Activated CD4-positive, alpha-beta T cell treated with anti-CD3 and anti-CD28 coated beads, Interleukin-2, amount 10 ng/mL, durations not matched to agents 7 days and 5 days (primary cell): Measurements from ENCODE around the gene POLR1C. TPM values are rescaled to one million over a fixed set of nuclear protein-coding genes. Genes with fewer than 3 reads are reported as not detected.

Source experiments
- CTCF ChIA-PET: fragments of 350-600 bp; sonication (Branson Sonifier 250); formaldehyde crosslinking; loops from one replicate; lab custom pipeline; 2021; ENCODE audit warnings: antibody characterized with exemption; lab: Charles Lee
- POLR2A ChIA-PET: fragments of 350-600 bp; sonication (Branson Sonifier 250); formaldehyde crosslinking; loops from one replicate; lab custom pipeline; 2021; ENCODE audit warnings: antibody characterized with exemption; lab: Charles Lee
- DNase-seq: peaks from one replicate; pipeline ENCODE4 v3.0.0-alpha.2; 2020
- H3K27ac Mint-ChIP-seq: one replicate; pipeline ENCODE4 v1.8.0; 2021; ENCODE audit warnings: mild to moderate bottlenecking, moderate library complexity, mixed read lengths
- H3K27me3 Mint-ChIP-seq: one replicate; pipeline ENCODE4 v1.8.0; 2021; ENCODE audit warnings: mixed read lengths
- H3K36me3 Mint-ChIP-seq: one replicate; pipeline ENCODE4 v1.8.0; 2021; ENCODE audit warnings: low read depth, mixed read lengths
- H3K4me1 Mint-ChIP-seq: one replicate; pipeline ENCODE4 v1.8.0; 2021; ENCODE audit warnings: mixed read lengths
- H3K4me3 Mint-ChIP-seq: one replicate; pipeline ENCODE4 v1.8.0; 2021; ENCODE audit warnings: mild to moderate bottlenecking, moderate library complexity, mixed read lengths
- H3K9me3 Mint-ChIP-seq: one replicate; pipeline ENCODE4 v1.8.0; 2021; ENCODE audit warnings: mixed read lengths
- total RNA-seq, 2 experiments: library from RNA; stranded (reverse); gene quantifications; one replicate each; pipeline ENCODE4 v1.2.3, GENCODE V29; 2021

The POLR1C gene
- total RNA-seq, 2 experiments from 2014 or later, result 23.1 to 33.4 TPM

DNA sequence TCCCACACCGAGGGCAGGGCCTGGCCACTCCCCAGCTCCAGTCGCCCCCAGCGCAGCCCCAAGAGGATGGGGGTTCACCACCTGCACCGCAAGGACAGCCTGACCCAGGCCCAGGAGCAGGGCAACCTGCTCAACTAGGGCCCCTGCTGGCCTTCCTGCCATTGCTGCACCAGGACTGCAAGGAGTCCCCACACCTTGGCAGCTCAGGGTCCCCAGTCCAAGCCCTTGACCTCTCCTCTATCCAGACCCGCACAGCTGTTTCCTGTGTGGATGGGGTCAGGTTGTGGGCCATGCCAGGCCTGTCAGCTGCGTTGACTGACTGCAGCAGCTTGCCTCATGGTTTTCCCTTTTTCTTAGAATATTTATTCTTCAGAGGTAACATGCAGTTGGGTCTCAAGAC is 11.2 kb upstream of the POLR1C start:
- H3K27me3 Mint-ChIP-seq, result peaks cover 16% of the 10 kb centered on the region

GRCh38 chr6:43506171-43506570 is 10.7 kb upstream of the POLR1C start:
- ChIA-PET POLR2A (interaction anchor here (0.6 kb wide), 1 partner anchor 1707 kb away, joined by 3 read pairs; no protein-coding TSS in a partner anchor), CTCF (interaction anchor here (0.6 to 6.8 kb wide), 24 partner anchors 11 to 585 kb away, joined by 3 to 54 read pairs (median 4); partner anchors contain the start of genes CRIP3, DLK2, POLR1C and YIPF3)

More for the DNA sequence above, 11.2 kb upstream of the POLR1C start:
- no peak overlapping the region for H3K4me3 Mint-ChIP-seq
- H3K9me3 Mint-ChIP-seq, result no peaks in the 10 kb centered on the region
- peaks cover 10% of the 10 kb centered on the region for H3K36me3 Mint-ChIP-seq
- ChIA-PET CTCF (interaction anchor here (0.6 to 6.8 kb wide), 18 partner anchors 11 to 585 kb away, joined by 3 to 54 read pairs (median 4); partner anchors contain the start of genes CRIP3, DLK2, POLR1C and YIPF3), POLR2A (interaction anchor here (0.6 kb wide), 1 partner anchor 158 kb away, joined by 9 read pairs; no protein-coding TSS in a partner anchor)
- H3K27ac Mint-ChIP-seq, result no peak overlapping the region
- H3K4me1 Mint-ChIP-seq, result peaks cover 13% of the 10 kb centered on the region
- DNase-seq, result no peak

GRCh38 chr6:43506667-43507471 is 10.0 kb upstream of the POLR1C start:
- peaks cover 13% of the 10 kb centered on the region for H3K4me1 Mint-ChIP-seq
- H3K36me3 Mint-ChIP-seq, result peaks cover 15% of the 10 kb centered on the region
- CTCF ChIA-PET, result interaction anchor here (0.6 to 6.8 kb wide), 30 partner anchors 8 to 334 kb away, joined by 3 to 54 read pairs (median 4); partner anchors contain the start of genes CRIP3, DLK2, DNPH1 and POLR1C
- H3K27ac Mint-ChIP-seq, result no peak overlapping the region
- peak; percentile 83 for DNase-seq
- POLR2A ChIA-PET, result interaction anchor here (0.6 kb wide), 2 partner anchors 214 to 1708 kb away, joined by 3 read pairs; no protein-coding TSS in a partner anchor
- peaks cover 16% of the 10 kb centered on the region for H3K27me3 Mint-ChIP-seq
- H3K9me3 Mint-ChIP-seq, result no peaks in the 10 kb centered on the region
- no peak overlapping the region for H3K4me3 Mint-ChIP-seq

More at GRCh38 chr6:43506171-43506570, 10.7 kb upstream of the POLR1C start:
- Mint-ChIP-seq H3K27me3 (peaks cover 16% of the 10 kb centered on the region), H3K4me1 (peaks cover 13% of the 10 kb centered on the region), H3K36me3 (peaks cover 13% of the 10 kb centered on the region), H3K4me3 (no peak overlapping the region), H3K27ac (no peak overlapping the region), H3K9me3 (no peaks in the 10 kb centered on the region)
- DNase-seq, result no peak

GRCh38 chr6:43508481-43509141 is 8.3 kb upstream of the POLR1C start:
- POLR2A ChIA-PET, result no interaction called here
- no peaks in the 10 kb centered on the region for H3K9me3 Mint-ChIP-seq
- no peak for DNase-seq
- H3K27me3 Mint-ChIP-seq, result peaks cover 16% of the 10 kb centered on the region
- H3K27ac Mint-ChIP-seq, result no peak overlapping the region
- CTCF ChIA-PET, result interaction anchor here (1.6 to 6.8 kb wide), 8 partner anchors 8 to 279 kb away, joined by 4 to 54 read pairs (median 13); partner anchors contain the start of genes DLK2, DNPH1, POLR1C and YIPF3
- H3K4me3 Mint-ChIP-seq, result peak overlapping the region; percentile 53
- peaks cover 22% of the 10 kb centered on the region for H3K36me3 Mint-ChIP-seq
- peaks cover 17% of the 10 kb centered on the region for H3K4me1 Mint-ChIP-seq

GRCh38 chr6:43509142-43509983 is 7.5 kb upstream of the POLR1C start:
- POLR2A ChIA-PET, result interaction anchor here (0.6 kb wide), 1 partner anchor 140 kb away, joined by 3 read pairs; the partner anchor contains the start of gene ZNF318
- peaks cover 21% of the 10 kb centered on the region for H3K4me1 Mint-ChIP-seq

DNA sequence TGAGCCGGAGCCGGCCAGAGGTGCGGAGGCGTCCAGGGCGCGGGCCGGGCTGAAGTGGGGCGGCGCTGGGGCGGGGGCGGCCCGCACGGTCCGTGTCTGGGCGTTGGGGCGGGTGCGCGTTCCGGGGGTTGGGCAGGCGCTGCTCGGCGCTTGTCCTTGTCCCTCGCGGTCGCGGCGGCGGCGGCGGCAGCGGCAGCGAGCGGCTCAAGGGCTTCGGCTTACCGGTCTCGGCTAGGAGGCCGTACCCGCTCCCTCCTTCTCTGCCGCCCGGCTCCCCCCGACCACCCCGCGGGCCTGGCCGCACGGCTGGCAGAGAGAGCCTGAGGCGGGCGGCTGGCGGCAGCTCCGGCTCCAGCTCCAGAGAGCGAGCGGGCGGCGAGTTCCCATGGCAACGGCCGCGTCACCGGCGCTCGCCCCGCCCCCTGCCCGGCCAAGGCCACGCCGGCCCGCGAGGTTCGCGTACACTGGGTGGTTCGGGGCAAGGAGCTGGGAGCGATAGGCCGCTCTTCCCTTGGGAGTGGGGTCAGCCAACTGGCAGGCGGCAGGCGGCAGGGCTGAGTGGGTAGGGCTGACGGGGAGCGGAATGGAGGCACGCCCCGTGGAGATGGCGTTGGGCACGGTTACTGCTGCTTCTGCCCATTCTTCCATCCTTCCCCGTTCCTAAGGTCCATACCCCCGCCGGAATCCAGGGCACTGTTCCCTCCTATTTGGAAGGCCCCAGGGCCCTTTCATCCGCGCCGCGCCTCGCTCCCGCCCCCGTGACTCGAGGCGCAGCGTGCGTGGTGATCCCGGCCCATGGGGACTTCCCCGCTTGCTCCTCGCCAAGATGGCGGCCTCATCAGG is 6.7 kb upstream of the POLR1C start, which contains the start of gene LRRC73:
LRRC73 (minus strand) TSS at position 363 of the 843 bp plus-strand sequence. CDS start 561 bp downstream, outside the sequence.
- no peaks in the 10 kb centered on the region for H3K9me3 Mint-ChIP-seq

More at GRCh38 chr6:43509142-43509983, 7.5 kb upstream of the POLR1C start:
- Mint-ChIP-seq H3K27me3 (peaks cover 16% of the 10 kb centered on the region), H3K9me3 (no peaks in the 10 kb centered on the region), H3K27ac (peak overlapping the region; percentile 70), H3K4me3 (peak overlapping the region; percentile 64), H3K36me3 (peaks cover 26% of the 10 kb centered on the region)
- CTCF ChIA-PET, result interaction anchor here (1.4 to 6.8 kb wide), 7 partner anchors 8 to 280 kb away, joined by 3 to 54 read pairs (median 8); partner anchors contain the start of genes DNPH1, POLR1C and YIPF3
- no peak for DNase-seq

GRCh38 chr6:43510827-43511163 is 6.1 kb upstream of the POLR1C start:
- Mint-ChIP-seq H3K4me1 (peaks cover 33% of the 10 kb centered on the region), H3K27ac (no peak overlapping the region), H3K4me3 (no peak overlapping the region), H3K36me3 (peaks cover 35% of the 10 kb centered on the region), H3K27me3 (peaks cover 16% of the 10 kb centered on the region), H3K9me3 (no peaks in the 10 kb centered on the region)
- ChIA-PET CTCF (interaction anchor here (1.4 to 2.9 kb wide), 3 partner anchors 10 to 282 kb away, joined by 3 to 8 read pairs (median 7); partner anchors contain the start of gene DNPH1), POLR2A (no interaction called here)
- DNase-seq, result no peak

More for the DNA sequence above, 6.7 kb upstream of the POLR1C start, which contains the start of gene LRRC73:
- CTCF ChIA-PET, result interaction anchor here (1.4 to 6.8 kb wide), 5 partner anchors 9 to 281 kb away, joined by 3 to 54 read pairs (median 7); partner anchors contain the start of gene DNPH1
- peak; percentile 75 for DNase-seq
- POLR2A ChIA-PET, result interaction anchor here (0.6 kb wide), 1 partner anchor 141 kb away, joined by 3 read pairs; the partner anchor contains the start of gene ZNF318
- peaks cover 32% of the 10 kb centered on the region for H3K36me3 Mint-ChIP-seq
- H3K27me3 Mint-ChIP-seq, result peaks cover 16% of the 10 kb centered on the region
- peak within 1 kb of the TSS; percentile 66 for H3K4me3 Mint-ChIP-seq
- H3K27ac Mint-ChIP-seq, result peak within 1 kb of the TSS; percentile 70
- H3K4me1 Mint-ChIP-seq, result peaks cover 27% of the 10 kb centered on the region

GRCh38 chr6:43511824-43512415 is 5.0 kb upstream of the POLR1C start:
- H3K4me3 Mint-ChIP-seq, result no peak overlapping the region
- DNase-seq, result no peak
- ChIA-PET CTCF (interaction anchor here (0.6 to 2.9 kb wide), 2 partner anchors 30 to 248 kb away, joined by 3 to 8 read pairs; no protein-coding TSS in a partner anchor), POLR2A (interaction anchor here (0.6 kb wide), 1 partner anchor 107 kb away, joined by 11 read pairs; no protein-coding TSS in a partner anchor)
- peaks cover 36% of the 10 kb centered on the region for H3K36me3 Mint-ChIP-seq
- no peak overlapping the region for H3K27ac Mint-ChIP-seq
- H3K4me1 Mint-ChIP-seq, result peaks cover 36% of the 10 kb centered on the region
- H3K9me3 Mint-ChIP-seq, result no peaks in the 10 kb centered on the region
- H3K27me3 Mint-ChIP-seq, result peaks cover 16% of the 10 kb centered on the region

- Mint-ChIP-seq H3K27ac (no peak overlapping the region), H3K4me3 (no peak overlapping the region), H3K9me3 (no peaks in the 10 kb centered on the region), H3K36me3 (peaks cover 46% of the 10 kb centered on the region), H3K4me1 (peaks cover 27% of the 10 kb centered on the region), H3K27me3 (no peaks in the 10 kb centered on the region)
- DNase-seq, result no peak
- ChIA-PET POLR2A (interaction anchor here (0.6 kb wide), 1 partner anchor 36 kb away, joined by 4 read pairs; no protein-coding TSS in a partner anchor), CTCF (interaction anchor here (0.7 to 3.0 kb wide), 3 partner anchors 8 to 60 kb away, joined by 3 to 28 read pairs (median 3); partner anchors contain the start of genes POLH and XPO5)
Measured at GRCh38 chr6:43515808-43516207, 1.1 kb upstream of the POLR1C start.

GRCh38 chr6:43516367-43516696 is 557 bp upstream of the POLR1C start:
- Mint-ChIP-seq H3K9me3 (no peaks in the 10 kb centered on the region), H3K27me3 (no peaks in the 10 kb centered on the region), H3K4me1 (peaks cover 27% of the 10 kb centered on the region), H3K4me3 (no peak overlapping the region), H3K27ac (no peak overlapping the region), H3K36me3 (peaks cover 48% of the 10 kb centered on the region)
- ChIA-PET POLR2A (interaction anchor here (0.6 kb wide), 1 partner anchor 69 kb away, joined by 3 read pairs; no protein-coding TSS in a partner anchor), CTCF (interaction anchor here (0.9 to 3.0 kb wide), 5 partner anchors 9 to 292 kb away, joined by 3 to 28 read pairs (median 4); partner anchors contain the start of genes POLH and XPO5)
- no peak for DNase-seq
